HG03432 (cell line): ENCODE data around the gene ABCB9.
A peak's percentile ranks its signal among the peaks of the same experiment; 100 is the strongest.

Source experiments
- ATAC-seq: cut with Tn5 transposase; IDR thresholded peaks from one replicate; pipeline ENCODE4 v1.9.1; 2021; ENCODE audit warnings: mild to moderate bottlenecking, moderate library complexity; ENCODE audit not compliant: unreplicated experiment

ABCB9 gene

GRCh38 chr12:122982963-122983788, 16.9 kb upstream of the ABCB9 start:
- no peak for ATAC-seq

GRCh38 chr12:122982477-122982815, 16.2 kb upstream of the ABCB9 start:
- no peak for ATAC-seq

GRCh38 chr12:122981587-122982476, 15.6 kb upstream of the ABCB9 start:
- ATAC-seq, result no peak

- peak; percentile 19 for ATAC-seq
These were observed 14.8 kb upstream of the ABCB9 start for GRCh38 chr12:122981036-122981471.

- ATAC-seq, result peak; percentile 71
These were observed 14.1 kb upstream of the ABCB9 start, which contains the start of gene ARL6IP4 for GRCh38 chr12:122980183-122981035. TSS of gene ARL6IP4 (plus strand) at chr12:122980681. CDS start at chr12:122981140, 459 bp downstream.

- no peak for ATAC-seq
These were observed 13.6 kb upstream of the ABCB9 start for GRCh38 chr12:122979908-122980182.

- no peak for ATAC-seq
These were observed 13.0 kb upstream of the ABCB9 start for GRCh38 chr12:122979001-122979907.

GRCh38 chr12:122978507-122978955, 12.3 kb upstream of the ABCB9 start:
- no peak for ATAC-seq

GRCh38 chr12:122977655-122978392, 11.6 kb upstream of the ABCB9 start:
- ATAC-seq, result no peak

GRCh38 chr12:122977153-122977552, 10.9 kb upstream of the ABCB9 start:
- ATAC-seq, result no peak

GRCh38 chr12:122976648-122976975, 10.3 kb upstream of the ABCB9 start:
- no peak for ATAC-seq

GRCh38 chr12:122975790-122976647, 9.8 kb upstream of the ABCB9 start:
- ATAC-seq, result no peak

GRCh38 chr12:122974892-122975789, 8.9 kb upstream of the ABCB9 start, which contains the start of gene OGFOD2:
TSS of gene OGFOD2 (plus strand) at chr12:122975244. CDS start at chr12:122975252, 8 bp downstream.
- ATAC-seq, result peak; percentile 80

- peak; percentile 75 for ATAC-seq
These were observed 8.1 kb upstream of the ABCB9 start for GRCh38 chr12:122974274-122974891.

- no peak for ATAC-seq
These were observed 3.4 kb upstream of the ABCB9 start for GRCh38 chr12:122969676-122970075.

GRCh38 chr12:122968104-122968503, 1.8 kb upstream of the ABCB9 start:
- no peak for ATAC-seq
